Fibroblast of peridontal ligament (primary cell): Measurements from ENCODE around the gene TMEM129.

ENCODE experiments used
- DNase-seq: peaks from one replicate; pipeline ENCODE4 v3.0.0-alpha.2; 2010; ENCODE audit errors: extremely low read depth

TMEM129 gene

DNA sequence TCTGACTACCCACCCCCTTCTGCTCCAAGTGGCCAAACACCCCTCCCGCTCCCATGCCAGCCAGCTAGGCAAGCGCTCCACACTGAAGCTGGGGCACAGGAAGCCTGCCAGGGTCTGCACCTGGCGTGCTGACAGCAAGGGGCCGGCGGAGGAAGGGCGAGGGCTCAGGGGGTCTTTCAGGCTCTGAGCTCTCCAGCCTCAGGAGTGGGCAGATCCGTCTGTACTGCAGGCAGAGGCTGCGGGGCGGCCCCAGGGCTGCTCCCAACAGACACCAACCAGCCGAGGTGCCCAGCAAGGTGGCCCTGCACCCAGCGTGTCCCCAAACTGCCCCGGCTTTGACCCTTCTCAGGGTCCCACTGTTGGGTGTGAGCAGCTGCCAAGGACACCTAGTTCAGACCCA is 51.9 kb downstream of the TMEM129 start:
- DNase-seq: no peak

DNA sequence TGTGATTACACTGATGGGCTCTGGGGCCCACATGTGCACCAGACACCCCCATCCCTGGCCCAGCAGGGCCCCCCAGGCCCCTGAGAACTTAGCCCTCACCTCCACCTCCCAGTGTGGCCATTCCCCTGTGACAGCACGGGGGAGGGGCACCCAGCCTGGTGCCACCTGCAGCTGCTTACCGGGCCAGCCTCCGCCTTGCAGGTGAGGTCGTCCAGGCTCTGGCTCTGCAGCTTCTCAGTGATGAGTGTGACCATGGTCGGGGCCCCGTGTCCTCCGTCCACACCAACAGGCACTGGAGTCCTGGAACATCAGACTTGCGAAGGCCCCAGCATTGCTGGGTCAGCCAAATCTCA is 52.7 kb downstream of the TMEM129 start:
- no peak for DNase-seq

DNA sequence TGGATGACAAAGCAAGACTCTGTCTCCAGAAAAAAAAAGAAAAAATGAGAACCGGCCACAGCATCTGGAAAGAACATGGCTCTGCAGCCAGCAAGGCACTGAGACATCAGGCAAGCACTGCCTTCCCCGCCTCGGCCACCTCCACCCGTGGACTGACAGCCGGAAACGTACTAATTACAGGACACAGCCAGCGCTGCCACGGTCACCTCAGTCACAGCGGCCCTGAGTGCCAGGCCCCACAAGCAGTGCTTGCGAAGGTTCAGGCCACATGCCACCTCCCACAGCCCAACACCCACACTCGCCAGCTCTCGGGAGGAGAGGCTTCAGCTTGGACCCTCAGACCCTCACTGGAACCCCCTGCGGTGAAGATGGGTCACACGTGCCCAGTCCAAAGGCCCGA is 53.9 kb downstream of the TMEM129 start:
- no peak for DNase-seq

DNA sequence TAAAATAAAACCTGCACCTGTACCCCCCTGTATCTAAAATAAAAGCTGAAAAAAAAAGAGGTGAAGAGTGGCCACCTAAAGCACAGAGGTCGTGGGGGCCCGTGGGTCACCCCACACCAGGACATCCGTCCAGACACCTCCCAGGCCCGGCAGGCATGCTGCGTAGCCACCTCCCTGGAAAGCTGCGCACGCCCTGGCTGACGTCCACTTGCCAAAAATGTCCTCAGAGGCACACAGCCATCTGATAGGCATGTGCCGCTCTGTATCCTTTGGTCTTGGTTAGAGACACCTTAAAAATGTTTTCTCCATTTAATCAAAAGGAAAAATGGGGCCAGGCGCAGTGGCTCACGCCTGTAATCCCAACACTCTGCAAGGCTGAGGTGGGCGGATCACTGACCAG is 54.7 kb downstream of the TMEM129 start:
- DNase-seq: no peak
